Measurements from ENCODE around the gene ITGA2. TPM values are rescaled to one million over a fixed set of nuclear protein-coding genes. Genes with fewer than 3 reads are reported as not detected.

The ITGA2 gene
- total and polyA plus RNA-seq, 2 donors (not counting 1 experiment from before 2014, with no cell fraction given), result not detected

- no peak overlapping the region for H3K4me3 ChIP-seq (ENCODE audit: control extremely low read depth in 1 of 5, extremely low read depth in 1 of 5, insufficient read depth in 1 of 5, low read depth in 2 of 5, low read length in 4 of 5)
- H3K9me3 ChIP-seq (ENCODE audit: control extremely low read depth in 1 of 3, control insufficient read depth in 2 of 3, insufficient read depth in 1 of 3, low read length in 2 of 3), result no peaks in the 10 kb centered on the region
- no peaks in the 10 kb centered on the region for H3K79me2 ChIP-seq (ENCODE audit: control insufficient read depth, insufficient read depth, low read length)
- no peaks in the 10 kb centered on the region for H3K36me3 ChIP-seq (replicated peaks in 1 of 2; ENCODE audit: control extremely low read depth in 1 of 2, control insufficient read depth in 1 of 2, extremely low read depth in 1 of 2, insufficient read depth in 2 of 2, low read length in 1 of 2)
- no peaks in the 10 kb centered on the region for H3K27me3 ChIP-seq (replicated peaks in 1 of 4; ENCODE audit: control extremely low read depth in 1 of 4, control insufficient read depth in 3 of 4, insufficient read depth in 4 of 4, low read length in 3 of 4)
- H3K27me3 Mint-ChIP-seq, result peaks cover 16% of the 10 kb centered on the region
- no peak overlapping the region for H2AFZ ChIP-seq (ENCODE audit: insufficient read depth, low read depth, low read length, poor library complexity, severe bottlenecking)
- ATAC-seq (ENCODE audit: low read depth) (no peak), DNase-seq (no peak)
- H3K27ac Mint-ChIP-seq, result no peak overlapping the region
- no peak overlapping the region for H3K4me3 Mint-ChIP-seq
- no peaks in the 10 kb centered on the region for H3K9me3 Mint-ChIP-seq (ENCODE audit: insufficient read depth)
- no peaks in the 10 kb centered on the region for H4K20me1 ChIP-seq (ENCODE audit: control insufficient read depth, insufficient read depth, low read length, poor library complexity, severe bottlenecking)
- POLR2A ChIA-PET, result no interaction called here
- H3K4me2 ChIP-seq (replicated peaks; ENCODE audit: low read depth, low read length, poor library complexity, severe bottlenecking), result no peak overlapping the region
- CTCF ChIA-PET, result no interaction called here
- no peak overlapping the region for H3K27ac ChIP-seq (ENCODE audit: low read length in 2 of 2)
- no peaks in the 10 kb centered on the region for H3K4me1 ChIP-seq (ENCODE audit: control insufficient read depth in 2 of 2, insufficient read depth in 2 of 2, low read length in 2 of 2)
- no peaks in the 10 kb centered on the region for H3K4me1 Mint-ChIP-seq
- no peak overlapping the region for H3K9ac ChIP-seq (ENCODE audit: low read length)
- WGBS (ENCODE audit: insufficient coverage), result 93% methylated on average over 3 of the region's 6 CpGs
- TF ChIP-seq CTCF (IDR thresholded peaks at IDR 0.05) (no peak), EZH2 (IDR thresholded peaks at IDR 0.05; ENCODE audit: borderline replicate concordance, insufficient read depth, low read depth, low read length, poor library complexity, severe bottlenecking) (no peak)
- intact Hi-C loops (cut with micrococcal nuclease), result no loop called here
These were observed 32.0 kb upstream of the ITGA2 start for GRCh38 chr5:52956915-52957747.

- no peaks in the 10 kb centered on the region for H3K27me3 ChIP-seq (replicated peaks in 1 of 4; ENCODE audit: control extremely low read depth in 1 of 4, control insufficient read depth in 3 of 4, insufficient read depth in 4 of 4, low read length in 3 of 4)
- no peak overlapping the region for H3K4me3 Mint-ChIP-seq
- H3K9ac ChIP-seq (ENCODE audit: low read length), result no peak overlapping the region
- TF ChIP-seq EZH2 (IDR thresholded peaks at IDR 0.05; ENCODE audit: borderline replicate concordance, insufficient read depth, low read depth, low read length, poor library complexity, severe bottlenecking) (no peak), CTCF (IDR thresholded peaks at IDR 0.05) (no peak)
- H3K27me3 Mint-ChIP-seq, result peaks cover 16% of the 10 kb centered on the region
- intact Hi-C loops (cut with micrococcal nuclease), result no loop called here
- H3K4me3 ChIP-seq (ENCODE audit: control extremely low read depth in 1 of 5, extremely low read depth in 1 of 5, insufficient read depth in 1 of 5, low read depth in 2 of 5, low read length in 4 of 5), result no peak overlapping the region
- H3K79me2 ChIP-seq (ENCODE audit: control insufficient read depth, insufficient read depth, low read length), result no peaks in the 10 kb centered on the region
- no peaks in the 10 kb centered on the region for H3K4me1 ChIP-seq (ENCODE audit: control insufficient read depth in 2 of 2, insufficient read depth in 2 of 2, low read length in 2 of 2)
- H3K27ac ChIP-seq (ENCODE audit: low read length in 2 of 2), result no peak overlapping the region
- ChIA-PET CTCF (interaction anchor here (1.3 kb wide), 2 partner anchors 8 to 12 kb away, joined by 3 to 4 read pairs; no protein-coding TSS in a partner anchor), POLR2A (no interaction called here)
- H4K20me1 ChIP-seq (ENCODE audit: control insufficient read depth, insufficient read depth, low read length, poor library complexity, severe bottlenecking), result no peaks in the 10 kb centered on the region
- H3K36me3 ChIP-seq (replicated peaks in 1 of 2; ENCODE audit: control extremely low read depth in 1 of 2, control insufficient read depth in 1 of 2, extremely low read depth in 1 of 2, insufficient read depth in 2 of 2, low read length in 1 of 2), result no peaks in the 10 kb centered on the region
- H3K9me3 ChIP-seq (ENCODE audit: control extremely low read depth in 1 of 3, control insufficient read depth in 2 of 3, insufficient read depth in 1 of 3, low read length in 2 of 3), result no peaks in the 10 kb centered on the region
- no peak overlapping the region for H3K4me2 ChIP-seq (replicated peaks; ENCODE audit: low read depth, low read length, poor library complexity, severe bottlenecking)
- DNase-seq (no peak), ATAC-seq (ENCODE audit: low read depth) (no peak)
- no peaks in the 10 kb centered on the region for H3K4me1 Mint-ChIP-seq
- 83% methylated on average over 2 of the region's 2 CpGs for whole genome bisulfite sequencing (ENCODE audit: insufficient coverage)
- H2AFZ ChIP-seq (ENCODE audit: insufficient read depth, low read depth, low read length, poor library complexity, severe bottlenecking), result no peak overlapping the region
- no peaks in the 10 kb centered on the region for H3K9me3 Mint-ChIP-seq (ENCODE audit: insufficient read depth)
- H3K27ac Mint-ChIP-seq, result no peak overlapping the region
These were observed 27.9 kb upstream of the ITGA2 start for GRCh38 chr5:52961274-52961681.

Measured in B cell (primary cell).